Hepatocyte (in vitro differentiated cells): ENCODE measurements around the gene VPS45.

Experiments used
- CTCF ChIP-seq: fragments of 200-600 bp; sonication (generic); IDR thresholded peaks from 2 replicates; pipeline ENCODE4 v1.5.1; 2016; ENCODE audit warnings: antibody characterized with exemption, mild to moderate bottlenecking; ENCODE audit not compliant: poor library complexity
- EZH2 ChIP-seq: fragments of 200-600 bp; sonication (generic); IDR thresholded peaks from 2 replicates; pipeline ENCODE4 v1.6.1; 2016; ENCODE audit warnings: antibody characterized with exemption, mild to moderate bottlenecking, borderline replicate concordance
- EZH2phosphoT487 ChIP-seq: fragments of 200-600 bp; sonication (generic); IDR thresholded peaks from one replicate; pipeline ENCODE4 v1.6.1; 2018; ENCODE audit warnings: antibody characterized with exemption, mild to moderate bottlenecking, low read depth, moderate library complexity; ENCODE audit not compliant: unreplicated experiment, severe bottlenecking

- TF ChIP-seq EZH2 (no peak), CTCF (no peak), EZH2phosphoT487 (no peak)
These were observed 117.9 kb downstream of the VPS45 start for GRCh38 chr1:150185481-150185880.
